ENCODE data around the gene ANKDD1B.

Gene ANKDD1B

DNA sequence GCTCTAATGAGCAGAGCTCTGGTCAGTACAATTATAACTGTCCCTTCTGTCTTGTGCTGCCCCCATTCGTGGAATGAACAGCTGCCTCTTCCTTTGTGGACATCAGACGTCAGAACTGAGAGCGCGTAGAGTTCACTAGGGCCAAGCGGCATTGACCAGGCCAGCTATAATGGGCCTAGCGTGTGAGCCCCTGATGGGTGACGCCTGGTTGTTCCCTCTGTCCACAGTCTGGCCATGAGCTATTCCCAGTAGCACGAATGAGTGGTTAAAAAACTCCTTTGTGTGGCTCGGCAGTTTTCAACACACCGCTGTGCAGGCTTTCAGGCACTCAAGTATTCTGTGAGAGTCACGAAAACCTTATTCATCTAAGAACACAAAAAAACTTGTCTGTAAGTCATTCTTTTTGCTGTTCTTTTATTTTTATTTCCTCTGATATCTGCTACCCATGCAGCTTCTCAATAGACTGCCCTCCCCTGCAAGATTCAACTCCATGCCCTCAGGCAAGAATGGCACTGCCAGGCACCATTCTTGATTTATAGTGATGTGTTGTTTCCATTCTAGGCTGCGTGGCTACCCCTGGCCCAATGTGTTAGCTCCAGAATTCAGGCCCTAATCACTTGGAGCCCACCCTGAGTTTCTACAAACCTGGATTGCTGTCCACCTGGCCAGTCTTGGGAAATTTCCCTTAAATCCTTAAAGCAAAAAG is 52.5 kb downstream of the ANKDD1B start:
- TF ChIP-seq, protein P1, sequence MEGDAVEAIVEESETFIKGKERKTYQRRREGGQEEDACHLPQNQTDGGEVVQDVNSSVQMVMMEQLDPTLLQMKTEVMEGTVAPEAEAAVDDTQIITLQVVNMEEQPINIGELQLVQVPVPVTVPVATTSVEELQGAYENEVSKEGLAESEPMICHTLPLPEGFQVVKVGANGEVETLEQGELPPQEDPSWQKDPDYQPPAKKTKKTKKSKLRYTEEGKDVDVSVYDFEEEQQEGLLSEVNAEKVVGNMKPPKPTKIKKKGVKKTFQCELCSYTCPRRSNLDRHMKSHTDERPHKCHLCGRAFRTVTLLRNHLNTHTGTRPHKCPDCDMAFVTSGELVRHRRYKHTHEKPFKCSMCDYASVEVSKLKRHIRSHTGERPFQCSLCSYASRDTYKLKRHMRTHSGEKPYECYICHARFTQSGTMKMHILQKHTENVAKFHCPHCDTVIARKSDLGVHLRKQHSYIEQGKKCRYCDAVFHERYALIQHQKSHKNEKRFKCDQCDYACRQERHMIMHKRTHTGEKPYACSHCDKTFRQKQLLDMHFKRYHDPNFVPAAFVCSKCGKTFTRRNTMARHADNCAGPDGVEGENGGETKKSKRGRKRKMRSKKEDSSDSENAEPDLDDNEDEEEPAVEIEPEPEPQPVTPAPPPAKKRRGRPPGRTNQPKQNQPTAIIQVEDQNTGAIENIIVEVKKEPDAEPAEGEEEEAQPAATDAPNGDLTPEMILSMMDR (IDR thresholded peaks at IDR 0.05): no peak
- Histone ChIP-seq H3K4me1 (peaks cover 22% of the 10 kb centered on the region), H3K4me2 (ENCODE audit: low read length) (no peak overlapping the region), H3K4me3 (ENCODE audit: low read depth, low read length) (no peak overlapping the region), H3K27me3 (ENCODE audit: control insufficient read depth, insufficient read depth, low read length) (no peaks in the 10 kb centered on the region), H3K36me3 (ENCODE audit: control insufficient read depth, insufficient read depth, low read length) (no peaks in the 10 kb centered on the region), H3K27ac (no peak overlapping the region), H2AFZ (peak overlapping the region; percentile 39), H3K9ac (no peak overlapping the region), H3K9me3 (ENCODE audit: control insufficient read depth, low read length) (no peaks in the 10 kb centered on the region), H3K79me2 (peaks cover 3% of the 10 kb centered on the region)

DNA sequence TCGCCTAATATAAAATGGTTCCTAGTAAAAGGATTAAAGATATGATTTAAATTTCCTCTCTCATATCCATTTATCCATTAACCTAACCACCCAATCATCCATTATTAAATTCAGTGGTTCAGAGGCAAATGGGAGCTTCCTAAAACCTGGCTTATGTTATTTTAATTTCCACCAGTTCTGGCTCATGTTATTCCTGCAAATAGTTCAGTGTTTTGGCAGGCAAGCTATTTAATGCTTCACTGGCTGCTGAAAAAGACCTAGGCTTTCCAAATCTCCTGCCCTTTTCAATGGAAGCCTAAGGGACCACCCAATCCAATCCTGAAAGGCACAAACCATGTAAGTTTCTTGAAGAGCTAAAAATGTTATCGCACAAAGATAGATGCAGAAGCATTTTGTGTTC is 53.7 kb downstream of the ANKDD1B start:
- Histone ChIP-seq H2AFZ (peak overlapping the region; percentile 10), H3K36me3 (ENCODE audit: control insufficient read depth, insufficient read depth, low read length) (no peaks in the 10 kb centered on the region), H3K9me3 (ENCODE audit: control insufficient read depth, low read length) (no peaks in the 10 kb centered on the region), H3K27me3 (ENCODE audit: control insufficient read depth, insufficient read depth, low read length) (no peaks in the 10 kb centered on the region), H3K27ac (no peak overlapping the region), H3K4me3 (ENCODE audit: low read depth, low read length) (no peak overlapping the region), H3K9ac (no peak overlapping the region), H3K4me1 (peaks cover 23% of the 10 kb centered on the region), H3K4me2 (ENCODE audit: low read length) (no peak overlapping the region), H3K79me2 (peaks cover 3% of the 10 kb centered on the region)
- TF ChIP-seq, protein P1 (IDR thresholded peaks at IDR 0.05): no peak

DNA sequence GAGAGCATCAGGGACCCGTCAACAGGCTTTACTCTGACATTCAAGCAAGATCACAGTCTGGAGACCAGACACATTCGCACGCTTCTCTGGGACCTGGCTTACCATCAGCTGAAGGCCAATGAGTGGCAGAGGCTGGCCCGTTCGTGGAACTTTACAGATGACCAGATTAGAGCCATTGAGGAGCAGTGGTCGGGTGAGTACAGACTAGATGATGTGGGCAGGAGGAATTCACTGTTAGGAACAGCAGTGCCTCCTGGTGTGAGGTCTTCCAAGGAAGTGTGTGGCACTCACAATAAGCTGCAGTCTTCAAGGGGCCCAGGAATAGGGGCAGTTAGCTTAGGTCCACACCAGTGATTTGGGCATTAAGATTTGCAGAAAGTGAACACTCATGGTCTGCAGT is 55.5 kb downstream of the ANKDD1B start:
- Histone ChIP-seq H3K79me2 (peaks cover 3% of the 10 kb centered on the region), H2AFZ (peak overlapping the region; percentile 84), H3K4me1 (peaks cover 23% of the 10 kb centered on the region), H3K36me3 (ENCODE audit: control insufficient read depth, insufficient read depth, low read length) (no peaks in the 10 kb centered on the region), H3K4me3 (ENCODE audit: low read depth, low read length) (no peak overlapping the region), H3K9me3 (ENCODE audit: control insufficient read depth, low read length) (no peaks in the 10 kb centered on the region), H3K9ac (no peak overlapping the region), H3K27ac (peak overlapping the region; percentile 69), H3K27me3 (ENCODE audit: control insufficient read depth, insufficient read depth, low read length) (no peaks in the 10 kb centered on the region), H3K4me2 (ENCODE audit: low read length) (no peak overlapping the region)
- TF ChIP-seq, protein P1 (IDR thresholded peaks at IDR 0.05): peak; percentile 40

DNA sequence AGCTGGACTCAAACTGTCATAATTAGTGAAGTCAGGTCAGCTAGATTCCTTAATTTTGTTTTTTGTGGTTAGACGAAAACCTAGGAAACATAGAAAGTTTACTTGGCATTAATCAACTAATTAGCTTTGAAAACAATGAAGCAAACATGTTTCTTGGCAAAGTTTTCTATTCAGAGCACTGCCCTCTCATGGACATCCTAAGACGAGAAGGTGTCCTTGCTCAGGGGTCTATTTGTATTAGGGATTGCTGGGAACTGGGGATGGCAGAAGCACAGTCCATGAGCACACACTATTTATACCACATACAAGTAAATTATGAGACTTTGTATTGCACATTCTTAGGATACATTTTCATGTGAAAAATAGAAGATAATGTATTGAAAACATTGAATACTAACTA is 56.3 kb downstream of the ANKDD1B start:
- peaks cover 23% of the 10 kb centered on the region for H3K4me1 ChIP-seq
- H3K27me3 ChIP-seq (ENCODE audit: control insufficient read depth, insufficient read depth, low read length): no peaks in the 10 kb centered on the region
- TF ChIP-seq, protein P1 (IDR thresholded peaks at IDR 0.05): peak; percentile 19
- no peak overlapping the region for H3K4me3 ChIP-seq (ENCODE audit: low read depth, low read length)
- H3K4me2 ChIP-seq (ENCODE audit: low read length): no peak overlapping the region
- H3K27ac ChIP-seq: peak overlapping the region; percentile 69
- no peak overlapping the region for H3K9ac ChIP-seq
- no peaks in the 10 kb centered on the region for H3K36me3 ChIP-seq (ENCODE audit: control insufficient read depth, insufficient read depth, low read length)
- H3K79me2 ChIP-seq: peaks cover 3% of the 10 kb centered on the region
- peak overlapping the region; percentile 84 for H2AFZ ChIP-seq
- H3K9me3 ChIP-seq (ENCODE audit: control insufficient read depth, low read length): no peaks in the 10 kb centered on the region

DNA sequence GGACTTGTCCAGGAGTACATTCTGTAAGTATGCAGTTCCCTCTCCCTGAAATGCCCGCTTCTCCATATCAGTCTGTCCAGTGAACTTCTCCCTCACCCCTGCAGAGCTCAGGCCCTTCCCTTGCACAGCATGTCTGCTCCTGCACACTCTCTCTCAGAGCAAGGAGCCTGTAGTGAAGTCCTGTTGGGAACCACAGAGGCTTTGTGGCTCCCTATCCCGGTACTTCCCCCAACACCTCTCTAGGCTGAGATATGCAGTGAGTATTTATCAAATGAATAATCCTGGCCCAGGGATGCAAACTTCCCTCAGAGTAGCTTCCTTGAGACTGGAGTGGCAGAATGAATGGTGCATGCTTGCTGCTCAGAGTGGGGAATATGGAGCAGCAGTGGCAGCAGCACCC is 57.2 kb downstream of the ANKDD1B start:
- H3K9ac ChIP-seq: no peak overlapping the region
- peaks cover 23% of the 10 kb centered on the region for H3K4me1 ChIP-seq
- no peak overlapping the region for H3K4me3 ChIP-seq (ENCODE audit: low read depth, low read length)
- H2AFZ ChIP-seq: peak overlapping the region; percentile 84
- H3K4me2 ChIP-seq (ENCODE audit: low read length): no peak overlapping the region
- H3K9me3 ChIP-seq (ENCODE audit: control insufficient read depth, low read length): no peaks in the 10 kb centered on the region
- H3K79me2 ChIP-seq: peaks cover 3% of the 10 kb centered on the region
- peak overlapping the region; percentile 69 for H3K27ac ChIP-seq
- TF ChIP-seq, protein P1 (IDR thresholded peaks at IDR 0.05): no peak
- H3K27me3 ChIP-seq (ENCODE audit: control insufficient read depth, insufficient read depth, low read length): no peaks in the 10 kb centered on the region
- no peaks in the 10 kb centered on the region for H3K36me3 ChIP-seq (ENCODE audit: control insufficient read depth, insufficient read depth, low read length)

All from parathyroid adenoma (tissue), 2 donors.